NT2/D1 (cell line): ENCODE results near the gene ACOXL.
"Not testable (repeated sequence)": the region's sequence is repeated elsewhere in the genome, so short reads cannot be mapped to it uniquely, and the experiment has no call there.

ENCODE experiments used
- DNase-seq: peaks from one replicate; pipeline ENCODE4 v3.0.0-alpha.2; 2011; ENCODE audit warnings: low read depth, low spot score
- H3K27me3 ChIP-seq: 2 replicates; pipeline ENCODE4 v1.6.0; 2011; ENCODE audit warnings: mild to moderate bottlenecking; ENCODE audit not compliant: insufficient read length, insufficient read depth
- H3K36me3 ChIP-seq: 2 replicates; pipeline ENCODE4 v1.6.1; 2011; ENCODE audit warnings: mild to moderate bottlenecking, low read length, mixed read lengths; ENCODE audit not compliant: insufficient read depth, insufficient read length
- H3K4me1 ChIP-seq: 2 replicates; pipeline ENCODE4 v1.5.1; 2011; ENCODE audit not compliant: insufficient read depth, insufficient read length
- H3K4me3 ChIP-seq: 2 replicates; pipeline ENCODE4 v1.5.1; 2011; ENCODE audit warnings: low read depth; ENCODE audit not compliant: insufficient read length
- H3K9ac ChIP-seq: 2 replicates; pipeline ENCODE4 v1.6.0; 2011; ENCODE audit warnings: low read depth; ENCODE audit not compliant: insufficient read length
- H3K9me3 ChIP-seq: 2 replicates; pipeline ENCODE4 v1.5.1; 2011; ENCODE audit warnings: mild to moderate bottlenecking, low read length; ENCODE audit not compliant: insufficient read depth
- SUZ12 ChIP-seq: IDR thresholded peaks from 2 replicates; pipeline ENCODE4 v1.6.1; 2011; ENCODE audit not compliant: insufficient read length, insufficient read depth; ENCODE audit errors: extremely low read depth
- YY1 ChIP-seq: IDR thresholded peaks from 2 replicates; pipeline ENCODE4 v1.6.1; 2011; ENCODE audit not compliant: insufficient read length, insufficient read depth
- ZNF274 ChIP-seq: IDR thresholded peaks from 2 replicates; pipeline ENCODE4 v1.6.1; 2011; ENCODE audit warnings: mild to moderate bottlenecking, low read depth, low read length

The ACOXL gene

GRCh38 chr2:111042772-111043771 is 310.7 kb downstream of the ACOXL start:
- no peak for DNase-seq
- H3K36me3 ChIP-seq = no peaks in the 10 kb centered on the region
- no peaks in the 10 kb centered on the region for H3K27me3 ChIP-seq
- no peaks in the 10 kb centered on the region for H3K4me1 ChIP-seq
- TF ChIP-seq YY1 (no peak), ZNF274 (no peak), SUZ12 (no peak)
- no peaks in the 10 kb centered on the region for H3K9me3 ChIP-seq
- no peak overlapping the region for H3K4me3 ChIP-seq
- H3K9ac ChIP-seq = no peak overlapping the region

GRCh38 chr2:111044066-111044465 is 311.7 kb downstream of the ACOXL start:
- no peaks in the 10 kb centered on the region for H3K4me1 ChIP-seq
- H3K4me3 ChIP-seq = no peak overlapping the region
- no peak for DNase-seq
- no peaks in the 10 kb centered on the region for H3K27me3 ChIP-seq
- H3K9ac ChIP-seq = no peak overlapping the region
- H3K36me3 ChIP-seq = no peaks in the 10 kb centered on the region
- TF ChIP-seq YY1 (no peak), SUZ12 (no peak), ZNF274 (no peak)
- H3K9me3 ChIP-seq = no peaks in the 10 kb centered on the region

- not testable (repeated sequence) for H3K27me3 ChIP-seq, H3K36me3 ChIP-seq, H3K4me1 ChIP-seq, H3K4me3 ChIP-seq, DNase-seq, H3K9ac ChIP-seq, H3K9me3 ChIP-seq
Measured at GRCh38 chr2:111045236-111045635, 312.9 kb downstream of the ACOXL start.

- Histone ChIP-seq H3K4me1 (no peaks in the 10 kb centered on the region), H3K27me3 (no peaks in the 10 kb centered on the region), H3K36me3 (no peaks in the 10 kb centered on the region), H3K9ac (no peak overlapping the region), H3K9me3 (no peaks in the 10 kb centered on the region), H3K4me3 (no peak overlapping the region)
- DNase-seq = no peak
- no peak for TF ChIP-seq ZNF274
- TF ChIP-seq SUZ12 = no peak
- TF ChIP-seq YY1 = no peak
Measured at GRCh38 chr2:111045771-111046444, 313.5 kb downstream of the ACOXL start.

GRCh38 chr2:111046670-111047069 is 314.3 kb downstream of the ACOXL start:
- DNase-seq = no peak
- no peak for TF ChIP-seq YY1
- no peak for TF ChIP-seq ZNF274
- no peak for TF ChIP-seq SUZ12
- H3K9ac ChIP-seq = no peak overlapping the region
- H3K4me1 ChIP-seq = no peaks in the 10 kb centered on the region
- no peaks in the 10 kb centered on the region for H3K27me3 ChIP-seq
- no peaks in the 10 kb centered on the region for H3K36me3 ChIP-seq
- no peak overlapping the region for H3K4me3 ChIP-seq
- no peaks in the 10 kb centered on the region for H3K9me3 ChIP-seq

- no peak overlapping the region for H3K4me3 ChIP-seq
- H3K9me3 ChIP-seq = no peaks in the 10 kb centered on the region
- H3K9ac ChIP-seq = no peak overlapping the region
- H3K27me3 ChIP-seq = no peaks in the 10 kb centered on the region
- H3K36me3 ChIP-seq = no peaks in the 10 kb centered on the region
- TF ChIP-seq ZNF274 (no peak), YY1 (no peak), SUZ12 (no peak)
- H3K4me1 ChIP-seq = no peaks in the 10 kb centered on the region
- no peak for DNase-seq
Measured at GRCh38 chr2:111048856-111049768, 316.7 kb downstream of the ACOXL start.
